GM13977 (cell line): ENCODE data around the gene IRF5.
"Not testable (repeated sequence)": the region's sequence is repeated elsewhere in the genome, so short reads cannot be mapped to it uniquely, and the experiment has no call there.

Source experiments
- DNase-seq: peaks from one replicate; pipeline ENCODE4 v3.0.0; 2012; ENCODE audit warnings: low spot score
- CTCF ChIP-seq: IDR thresholded peaks from 2 replicates; pipeline ENCODE4 v1.5.1; 2012; ENCODE audit warnings: mild to moderate bottlenecking, control low read depth; ENCODE audit not compliant: insufficient read depth; ENCODE audit errors: extremely low read depth, missing control alignments
- in situ Hi-C: fragments of 300-500 bp; cut with MboI; formaldehyde crosslinking; loops from one replicate; pipeline ENCODE4 v1.12.0; 2022; ENCODE audit warnings: low sequenced_read_pairs, low pct_unique_long_range_greater_than_20kb, mixed read lengths, inconsistent platforms; ENCODE audit not compliant: unreplicated experiment

IRF5 gene

GRCh38 chr7:128989961-128990360 lies 52.2 kb downstream of the IRF5 start:
- no peak for DNase-seq
- in situ Hi-C loops: no loop called here
- TF ChIP-seq CTCF: no peak

GRCh38 chr7:128993419-128993818 lies 55.7 kb downstream of the IRF5 start:
- no peak for TF ChIP-seq CTCF
- no peak for DNase-seq
- in situ Hi-C loops: no loop called here

- in situ Hi-C loops: not testable (repeated sequence)
These were observed 56.8 kb downstream of the IRF5 start for GRCh38 chr7:128994560-128994959.

GRCh38 chr7:128997181-128997580 lies 59.5 kb downstream of the IRF5 start:
- in situ Hi-C loops: no loop called here
- no peak for DNase-seq
- no peak for TF ChIP-seq CTCF

More at GRCh38 chr7:128994560-128994959, 56.8 kb downstream of the IRF5 start:
- DNase-seq: not testable (repeated sequence)
